H1 (cell line): ENCODE data around the gene MRPS24. TPM values are rescaled to one million over a fixed set of nuclear protein-coding genes. Genes with fewer than 3 reads are reported as not detected.

ENCODE experiments used
- EGR1 ChIP-seq: IDR thresholded peaks from 2 replicates; pipeline ENCODE4 v1.6.1; 2011; ENCODE audit warnings: low read depth, low read length, borderline replicate concordance
- RBBP5 ChIP-seq: IDR thresholded peaks from 2 replicates; pipeline ENCODE4 v1.7.1; 2012; ENCODE audit warnings: low read depth, mild to moderate bottlenecking, inconsistent platforms, low read length, moderate library complexity, borderline replicate concordance
- SIN3A ChIP-seq, 2 experiments: IDR thresholded peaks in 1 of 2; conservative IDR thresholded peaks in 1 of 2; 2 replicates each; pipeline ENCODE4 v1.6.1; 2011 to 2012; ENCODE audit warnings: low read length in 2 of 2, improper control_type of control experiment in 1 of 2, low read depth in 1 of 2, mild to moderate bottlenecking in 1 of 2
- TAF7 ChIP-seq: optimal IDR thresholded peaks from 2 replicates; pipeline ENCODE3; 2011; ENCODE audit warnings: low read depth, mild to moderate bottlenecking, inconsistent platforms, low read length, moderate library complexity, borderline replicate concordance
- polyA plus RNA-seq, 7 experiments: library from polyadenylated mRNA; depleted of rRNA in 3 of 7; stranded (reverse) in 5 of 7; unstranded in 2 of 7; fragments of >200 nt in 5 of 7; fragments of 200-250 nt in 2 of 7; gene quantifications; 1 replicate in 5 of 7; 2 replicates in 1 of 7; 4 replicates in 1 of 7; pipeline versions ENCODE4 v1.2.1 to v1.2.3, GENCODE V29; 2011 to 2013; ENCODE audit warnings: missing spikeins in 2 of 7, mixed read lengths in 2 of 7
- total RNA-seq: library from RNA; stranded (reverse); fragmentation: NEBNext Ultra II Directional; extraction: Animal tissue kit (Norgen Biotek cat#: 25700); gene quantifications from 2 replicates; pipeline ENCODE4 v1.2.1, GENCODE V29; 2021
- TF ChIP-seq, protein P1 (sequence below): IDR thresholded peaks from 2 replicates; pipeline ENCODE4 v1.6.1; 2012; ENCODE audit warnings: inconsistent platforms
- TF ChIP-seq, protein P2 (sequence below): IDR thresholded peaks from 2 replicates; pipeline ENCODE4 v1.6.1; 2012; ENCODE audit warnings: low read length, inconsistent platforms
- TF ChIP-seq, protein P3 (sequence below): IDR thresholded peaks from 2 replicates; pipeline ENCODE4 v1.6.1; 2012; ENCODE audit warnings: inconsistent platforms

MRPS24 gene
- total and polyA plus RNA-seq, 2 of the 8 experiments (the other 6 are each of a cell fraction or from before 2014, with no cell fraction given), result 133 to 347 TPM

DNA sequence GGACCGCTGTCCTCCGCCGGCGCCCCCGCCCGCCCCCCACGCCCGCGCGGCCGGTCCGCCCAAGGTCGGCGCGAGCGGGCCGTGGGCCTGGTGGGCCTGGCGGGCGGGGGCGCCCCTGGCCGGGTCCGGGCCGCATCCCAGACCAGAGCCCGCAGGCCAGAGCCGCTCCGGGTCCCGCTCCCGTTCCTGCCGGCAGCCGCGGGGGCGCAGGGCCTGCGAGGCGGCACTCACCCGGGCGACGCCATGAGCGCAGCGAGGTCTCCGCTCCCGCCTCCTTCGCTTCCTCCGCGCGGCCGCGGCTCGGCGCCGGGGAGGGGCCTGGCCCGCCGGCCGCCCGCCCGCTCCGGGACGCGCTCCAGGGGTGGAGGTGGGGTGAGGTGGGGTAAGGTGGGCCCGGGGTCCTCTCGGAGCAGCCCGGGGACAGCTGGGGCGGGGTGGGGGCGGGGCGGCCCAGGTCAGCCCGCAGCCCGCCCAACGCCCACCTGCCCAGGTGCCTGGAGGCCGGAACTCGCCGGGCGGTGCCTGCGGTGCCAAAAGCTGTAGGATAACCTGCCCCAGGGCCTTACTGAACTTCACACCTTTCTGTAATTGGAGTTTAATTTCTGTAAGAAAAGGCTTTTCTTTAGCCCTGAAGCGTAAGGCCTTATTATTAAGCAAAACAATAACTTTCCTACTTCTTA lies 37.2 kb upstream of the MRPS24 start, which contains the start of gene URGCP (continued):
- TF ChIP-seq, protein P1, sequence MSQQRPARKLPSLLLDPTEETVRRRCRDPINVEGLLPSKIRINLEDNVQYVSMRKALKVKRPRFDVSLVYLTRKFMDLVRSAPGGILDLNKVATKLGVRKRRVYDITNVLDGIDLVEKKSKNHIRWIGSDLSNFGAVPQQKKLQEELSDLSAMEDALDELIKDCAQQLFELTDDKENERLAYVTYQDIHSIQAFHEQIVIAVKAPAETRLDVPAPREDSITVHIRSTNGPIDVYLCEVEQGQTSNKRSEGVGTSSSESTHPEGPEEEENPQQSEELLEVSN, result peak; percentile 67
- TF ChIP-seq, protein P2, sequence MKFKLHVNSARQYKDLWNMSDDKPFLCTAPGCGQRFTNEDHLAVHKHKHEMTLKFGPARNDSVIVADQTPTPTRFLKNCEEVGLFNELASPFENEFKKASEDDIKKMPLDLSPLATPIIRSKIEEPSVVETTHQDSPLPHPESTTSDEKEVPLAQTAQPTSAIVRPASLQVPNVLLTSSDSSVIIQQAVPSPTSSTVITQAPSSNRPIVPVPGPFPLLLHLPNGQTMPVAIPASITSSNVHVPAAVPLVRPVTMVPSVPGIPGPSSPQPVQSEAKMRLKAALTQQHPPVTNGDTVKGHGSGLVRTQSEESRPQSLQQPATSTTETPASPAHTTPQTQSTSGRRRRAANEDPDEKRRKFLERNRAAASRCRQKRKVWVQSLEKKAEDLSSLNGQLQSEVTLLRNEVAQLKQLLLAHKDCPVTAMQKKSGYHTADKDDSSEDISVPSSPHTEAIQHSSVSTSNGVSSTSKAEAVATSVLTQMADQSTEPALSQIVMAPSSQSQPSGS, result no peak
- TF ChIP-seq TAF7 (peak; percentile 16), RBBP5 (0 out of 2 replicates have a peak, but pooled peaks have one; percentile 77), SIN3A (conservative IDR thresholded peaks at IDR 0.05 in 1 of 2, IDR thresholded peaks at IDR 0.05 in 1 of 2; ENCODE audit: low read depth in 1 of 2, low read length in 2 of 2) (0 out of 4 replicates have a peak, but pooled peaks of 1 of the 2 experiments have one; percentile 27), EGR1 (peak; percentile 73)
- TF ChIP-seq, protein P3, sequence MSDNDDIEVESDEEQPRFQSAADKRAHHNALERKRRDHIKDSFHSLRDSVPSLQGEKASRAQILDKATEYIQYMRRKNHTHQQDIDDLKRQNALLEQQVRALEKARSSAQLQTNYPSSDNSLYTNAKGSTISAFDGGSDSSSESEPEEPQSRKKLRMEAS, result peak; percentile 65
